Stimulated activated naive CD8-positive, alpha-beta T cell treated with anti-CD3 and anti-CD28 coated beads, Interleukin-15, Interleukin-2, amounts not matched to agents 100 ng/mL and 50 ng/mL, for 24 hours (primary cell): ENCODE results near the gene ZNHIT6.

ENCODE experiments used
- H3K27ac Mint-ChIP-seq: one replicate; pipeline ENCODE4 v1.8.0; 2021; ENCODE audit warnings: mild to moderate bottlenecking, mixed read lengths
- H3K27me3 Mint-ChIP-seq: one replicate; pipeline ENCODE4 v1.8.0; 2021; ENCODE audit warnings: mixed read lengths
- H3K36me3 Mint-ChIP-seq: one replicate; pipeline ENCODE4 v1.8.0; 2021; ENCODE audit warnings: low read depth, mixed read lengths
- H3K4me1 Mint-ChIP-seq: one replicate; pipeline ENCODE4 v1.8.0; 2021; ENCODE audit warnings: low read depth, mixed read lengths
- H3K4me3 Mint-ChIP-seq: one replicate; pipeline ENCODE4 v1.8.0; 2021; ENCODE audit warnings: mild to moderate bottlenecking, mixed read lengths
- H3K9me3 Mint-ChIP-seq: one replicate; pipeline ENCODE4 v1.8.0; 2021; ENCODE audit warnings: mixed read lengths

The ZNHIT6 gene

GRCh38 chr1:85602571-85602970 lies 105.7 kb downstream of the ZNHIT6 start:
- H3K4me1 Mint-ChIP-seq = no peaks in the 10 kb centered on the region
- no peak overlapping the region for H3K27ac Mint-ChIP-seq

GRCh38 chr1:85601901-85602300 lies 106.3 kb downstream of the ZNHIT6 start:
- Mint-ChIP-seq H3K36me3 (peaks cover 4% of the 10 kb centered on the region), H3K4me3 (no peak overlapping the region), H3K27ac (no peak overlapping the region), H3K9me3 (peaks cover 4% of the 10 kb centered on the region), H3K4me1 (no peaks in the 10 kb centered on the region), H3K27me3 (no peaks in the 10 kb centered on the region)

More at GRCh38 chr1:85602571-85602970, 105.7 kb downstream of the ZNHIT6 start:
- H3K9me3 Mint-ChIP-seq = peaks cover 4% of the 10 kb centered on the region
- no peaks in the 10 kb centered on the region for H3K27me3 Mint-ChIP-seq
- no peak overlapping the region for H3K4me3 Mint-ChIP-seq
- peaks cover 4% of the 10 kb centered on the region for H3K36me3 Mint-ChIP-seq

GRCh38 chr1:85599681-85600080 lies 108.6 kb downstream of the ZNHIT6 start:
- no peak overlapping the region for H3K4me3 Mint-ChIP-seq
- no peaks in the 10 kb centered on the region for H3K4me1 Mint-ChIP-seq
- peaks cover 4% of the 10 kb centered on the region for H3K36me3 Mint-ChIP-seq
- H3K9me3 Mint-ChIP-seq = peaks cover 4% of the 10 kb centered on the region
- no peaks in the 10 kb centered on the region for H3K27me3 Mint-ChIP-seq
- H3K27ac Mint-ChIP-seq = no peak overlapping the region
